HG03442 (cell line): Measurements from ENCODE around the gene LRRC38.
"Not testable (repeated sequence)": the region's sequence is repeated elsewhere in the genome, so short reads cannot be mapped to it uniquely, and the experiment has no call there.

Experiments used
- ATAC-seq: cut with Tn5 transposase; IDR thresholded peaks from one replicate; pipeline ENCODE4 v1.9.1; 2021; ENCODE audit warnings: mild to moderate bottlenecking, moderate library complexity; ENCODE audit not compliant: unreplicated experiment

The LRRC38 gene

GRCh38 chr1:13513895-13514546 is at the start of gene LRRC38:
Gene LRRC38, minus strand, starts transcription at chr1:13514003. Its CDS starts 410 bp downstream, at chr1:13513593.
- no peak for ATAC-seq

DNA sequence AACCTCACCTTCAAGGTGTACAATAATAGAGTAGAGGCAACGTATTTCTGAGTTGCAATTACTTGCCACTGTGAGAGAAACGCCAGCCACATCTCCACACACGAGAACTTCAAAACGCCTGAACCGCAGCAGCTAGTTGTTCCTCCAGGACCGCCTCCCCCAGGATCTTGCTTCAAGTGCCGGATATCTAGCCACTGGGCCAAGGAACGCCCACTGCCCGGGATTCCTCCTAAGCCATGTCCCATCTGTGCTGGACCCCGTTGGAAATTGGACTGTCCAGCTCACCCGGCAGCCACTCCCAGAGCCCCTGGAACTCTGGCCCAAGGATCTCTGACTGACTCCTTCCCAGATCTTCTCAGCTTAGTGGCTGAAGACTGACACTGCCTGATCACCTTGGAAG is 49.2 kb upstream of the LRRC38 start:
- not testable (repeated sequence) for ATAC-seq

GRCh38 chr1:13560541-13560940 is 46.7 kb upstream of the LRRC38 start:
- no peak for ATAC-seq

- ATAC-seq: no peak
These were observed 42.5 kb upstream of the LRRC38 start for GRCh38 chr1:13556224-13556764.

DNA sequence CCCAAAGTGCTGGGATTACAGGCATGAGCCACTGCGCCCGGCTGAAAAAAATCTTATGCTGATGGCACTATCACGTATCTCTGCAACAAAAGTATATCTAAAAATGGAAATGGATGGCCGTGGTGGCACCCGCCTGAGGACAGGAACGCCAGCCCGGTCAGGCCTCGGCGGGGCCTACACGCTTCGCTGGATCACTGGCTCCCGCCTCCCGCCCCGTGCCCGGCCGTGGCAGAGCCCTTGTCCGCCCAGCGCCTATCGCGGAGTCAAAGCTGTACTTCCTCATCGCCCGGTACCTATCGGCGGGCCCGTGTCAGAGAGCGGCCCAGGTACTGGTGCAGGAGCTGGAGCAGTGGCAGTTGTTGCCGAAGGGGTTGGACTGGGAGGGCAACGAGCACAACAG is 41.0 kb upstream of the LRRC38 start:
- ATAC-seq: no peak

GRCh38 chr1:13550663-13551062 is 36.9 kb upstream of the LRRC38 start:
- no peak for ATAC-seq

DNA sequence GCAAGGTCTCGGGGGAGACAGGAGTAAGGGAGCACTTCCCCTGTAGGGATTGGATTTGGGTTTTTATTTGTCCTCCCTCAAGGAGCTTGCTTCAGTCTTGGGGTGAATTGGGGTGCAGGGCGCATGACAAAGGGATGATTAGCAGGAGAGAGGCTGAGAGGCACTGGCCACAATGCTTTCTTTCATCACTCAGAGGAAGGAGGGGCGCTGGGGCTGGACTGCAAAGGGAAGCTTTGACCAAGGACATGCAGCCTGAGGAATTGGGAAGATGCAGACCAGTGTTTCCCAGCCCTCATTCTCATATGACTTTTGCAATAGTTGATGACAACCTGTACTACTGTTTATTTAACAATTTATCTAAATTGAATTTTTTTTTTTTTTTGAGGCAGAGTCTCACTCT is 35.7 kb upstream of the LRRC38 start:
- ATAC-seq: no peak

DNA sequence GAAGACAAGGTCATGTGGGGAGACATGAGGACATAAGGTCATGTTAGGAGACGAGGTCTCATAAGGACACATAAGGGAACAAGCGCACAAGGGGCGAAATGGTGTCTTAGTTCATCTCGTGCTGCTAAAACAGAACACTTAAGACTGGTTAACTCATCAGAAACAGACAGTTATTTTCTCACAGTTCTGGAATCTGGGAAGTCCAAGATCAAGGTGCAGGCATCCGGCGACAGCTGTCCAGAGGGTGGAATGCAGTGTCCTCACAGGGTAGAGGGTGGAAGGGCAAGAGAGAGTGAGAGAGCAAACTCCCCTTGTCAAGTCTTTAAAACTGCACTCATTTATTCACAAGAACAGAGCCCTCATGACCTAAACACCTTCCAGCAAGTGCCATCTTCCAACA is 35.2 kb upstream of the LRRC38 start:
- ATAC-seq: no peak

- no peak for ATAC-seq
These were observed 34.5 kb upstream of the LRRC38 start for GRCh38 chr1:13548281-13548680.

DNA sequence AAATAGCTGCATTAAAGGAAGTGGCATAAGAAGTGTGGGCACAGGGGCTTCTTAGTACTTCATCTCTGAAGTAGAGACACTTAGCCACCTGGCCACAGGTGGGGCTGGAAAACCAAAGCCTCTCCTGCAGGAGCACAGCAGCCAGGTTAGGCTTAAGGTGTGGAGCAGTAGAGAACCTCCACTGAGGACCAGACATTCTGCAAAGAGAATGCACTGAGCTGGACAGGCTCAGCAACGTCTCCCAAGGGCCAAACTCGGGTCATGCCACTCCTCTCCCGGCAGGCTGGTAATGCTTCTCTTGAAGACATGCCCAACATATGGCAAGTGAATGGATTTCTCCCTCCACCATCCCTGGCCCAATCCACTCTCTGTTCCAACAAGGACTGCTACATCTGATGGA is 33.0 kb upstream of the LRRC38 start:
- no peak for ATAC-seq

DNA sequence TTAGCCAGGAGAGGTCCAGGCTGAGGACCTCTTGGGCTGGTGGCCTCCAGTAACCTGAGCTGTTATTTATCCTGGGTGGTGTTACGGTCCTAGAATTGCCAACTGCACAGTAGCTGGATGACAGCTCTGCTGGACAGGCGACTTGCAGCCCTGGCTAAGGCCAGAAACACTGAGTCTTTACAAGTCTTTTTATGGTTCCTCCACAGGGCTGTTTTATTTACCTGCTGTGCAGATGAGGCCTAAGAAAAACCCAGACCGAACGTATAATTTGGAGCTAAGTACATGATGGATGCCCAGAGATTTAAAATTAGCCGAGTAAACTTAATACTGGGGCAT is 30.4 kb upstream of the LRRC38 start:
- no peak for ATAC-seq

DNA sequence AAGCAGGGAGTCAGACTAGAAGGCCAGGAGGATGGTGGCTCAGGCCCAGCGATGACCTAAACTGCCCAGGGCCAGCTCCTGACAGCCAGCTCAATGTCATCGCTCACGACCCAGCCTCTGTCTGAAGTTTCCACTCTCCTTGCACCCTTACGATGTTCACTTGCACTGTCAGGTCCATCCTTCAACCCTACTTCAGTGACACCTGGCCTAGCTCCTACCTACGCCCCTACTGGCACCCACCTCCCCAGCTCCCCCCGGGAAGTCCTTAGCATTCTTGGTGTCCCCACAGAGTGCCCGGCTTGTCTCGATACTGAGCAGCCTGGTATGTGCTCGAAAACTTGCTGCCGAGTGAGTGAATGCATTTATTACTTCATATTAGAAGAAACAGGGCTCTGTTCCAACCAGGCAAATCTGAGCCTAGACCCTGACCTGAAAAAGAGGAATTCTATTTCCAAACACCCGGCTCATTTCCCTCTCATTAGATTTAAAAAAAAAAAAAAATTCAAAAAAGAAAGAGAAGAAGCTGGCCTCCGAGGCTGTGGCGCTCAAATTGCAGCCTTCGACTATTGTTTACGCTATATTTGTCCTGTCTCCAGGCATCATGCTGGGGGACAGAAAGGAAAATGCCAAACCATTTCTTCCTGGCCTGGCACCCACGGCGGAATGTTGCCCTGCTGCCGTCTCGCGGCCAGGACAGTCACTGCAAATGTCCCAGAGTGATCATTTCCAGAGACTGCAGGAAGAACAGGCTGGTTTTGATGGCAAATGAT is 29.8 kb upstream of the LRRC38 start:
- no peak for ATAC-seq

DNA sequence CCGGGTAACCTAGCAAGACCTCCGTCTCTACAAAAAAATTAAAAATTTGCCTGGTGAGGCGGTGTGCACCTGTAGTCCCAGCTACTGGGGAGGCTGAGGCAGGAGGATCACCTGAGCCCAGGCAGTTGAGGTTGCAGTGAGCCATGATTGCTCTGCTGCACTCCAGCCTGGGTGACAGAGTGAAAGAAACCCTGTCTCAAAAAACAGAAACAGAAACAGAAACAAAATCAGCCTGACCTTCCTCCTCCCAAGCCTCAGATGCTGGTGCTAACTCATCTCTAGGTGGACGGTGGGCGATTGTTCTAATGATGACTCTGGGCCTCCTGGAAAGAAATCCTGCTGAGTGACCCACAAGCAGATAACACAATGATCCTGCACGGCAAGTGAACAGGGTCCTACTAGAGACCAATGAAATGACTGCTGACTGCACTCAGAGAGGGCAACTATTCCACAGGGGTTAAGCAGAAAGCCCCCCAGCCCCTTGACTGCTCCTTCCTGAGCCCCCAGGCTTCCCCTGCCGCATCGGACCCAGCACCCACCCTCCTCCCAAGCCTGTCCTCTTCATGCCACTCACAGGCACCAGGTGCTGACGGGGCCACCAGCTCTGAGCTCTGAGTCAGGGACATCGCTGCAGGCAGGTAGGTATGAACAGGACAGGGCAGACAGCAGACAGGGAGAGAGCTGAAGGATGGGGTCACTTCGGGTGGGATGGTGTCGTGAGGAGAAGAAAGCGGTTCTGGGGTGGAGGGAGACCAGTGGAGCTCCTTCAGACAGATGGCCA is 27.8 kb upstream of the LRRC38 start:
- ATAC-seq: no peak

DNA sequence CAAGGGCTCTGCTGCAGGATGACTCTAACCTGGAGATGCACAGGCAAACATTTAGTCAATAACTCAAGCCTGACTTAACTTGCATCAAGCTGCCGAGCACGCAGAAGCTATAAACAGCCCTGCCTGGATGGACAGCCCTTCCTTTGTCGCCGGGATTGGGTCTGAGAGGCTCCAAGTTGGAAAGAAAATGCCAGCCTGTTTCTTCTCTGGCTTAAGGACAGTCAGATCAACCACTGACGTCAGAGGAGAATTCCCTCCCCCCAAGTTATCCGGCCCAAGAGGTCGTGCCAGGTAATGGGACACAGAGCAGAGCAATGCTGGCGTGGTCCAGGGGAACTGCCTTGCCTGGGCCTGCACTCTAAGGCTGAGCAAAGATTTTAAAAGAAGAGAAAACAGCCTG is 27.1 kb upstream of the LRRC38 start:
- no peak for ATAC-seq

GRCh38 chr1:13539683-13540082 is 25.9 kb upstream of the LRRC38 start:
- no peak for ATAC-seq

GRCh38 chr1:13538832-13539231 is 25.0 kb upstream of the LRRC38 start:
- ATAC-seq: no peak

DNA sequence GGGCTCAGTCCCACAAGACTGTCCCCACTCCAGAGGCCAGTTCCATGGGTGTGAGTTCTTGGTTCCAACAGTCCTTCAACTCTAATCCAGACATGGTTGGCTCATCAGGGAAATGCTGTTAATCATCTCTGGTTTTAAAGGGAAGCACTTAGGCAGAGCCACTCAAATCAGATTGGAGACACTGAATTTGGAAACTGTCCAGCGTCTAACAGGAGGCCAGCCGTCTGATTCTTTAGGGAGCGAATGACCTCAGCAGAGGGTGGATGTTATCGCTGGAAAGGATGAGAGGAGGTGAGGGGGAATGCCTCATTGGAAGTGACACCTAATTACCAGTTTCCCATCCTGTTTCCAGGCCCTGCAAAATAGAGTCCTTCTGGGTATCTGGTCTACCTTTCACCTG is 22.8 kb upstream of the LRRC38 start:
- no peak for ATAC-seq

DNA sequence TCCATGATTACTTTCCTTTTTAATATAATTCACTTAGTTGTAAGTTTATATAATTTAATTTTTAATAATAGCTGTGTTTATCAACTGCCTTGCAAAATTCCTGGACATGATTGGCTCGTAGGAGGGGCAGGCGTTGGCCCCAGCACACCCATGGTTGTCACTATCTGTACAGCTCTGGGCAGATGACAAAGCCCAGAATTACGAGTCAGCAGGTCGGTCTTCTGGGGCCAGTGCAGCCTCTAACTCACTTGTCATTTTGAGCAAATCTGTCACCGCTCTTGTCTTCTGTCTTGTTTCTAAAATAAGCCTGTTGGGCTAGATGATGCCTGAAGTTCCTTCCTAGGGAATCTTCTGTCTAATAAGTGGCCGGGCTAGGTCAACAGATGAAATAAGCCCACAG is 21.4 kb upstream of the LRRC38 start:
- no peak for ATAC-seq

DNA sequence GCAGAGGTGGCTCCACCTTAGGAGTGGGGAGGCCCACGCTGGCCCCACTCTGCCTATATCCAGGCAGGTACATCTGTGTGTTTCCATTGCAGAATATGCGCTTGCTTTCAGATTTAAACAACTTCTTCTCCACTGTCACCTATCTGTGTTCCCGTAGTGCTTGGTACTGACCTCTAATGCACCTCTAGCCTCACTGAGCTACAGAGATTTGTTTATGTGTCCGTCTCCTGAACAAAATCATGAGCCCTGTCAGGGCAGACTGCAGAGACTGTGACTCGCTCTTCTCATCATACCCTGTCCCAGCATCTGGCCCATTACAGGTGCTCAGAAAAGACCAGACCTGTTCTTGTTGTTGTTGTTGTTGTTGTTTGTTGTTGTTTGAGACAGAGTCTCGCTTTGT is 14.5 kb upstream of the LRRC38 start:
- ATAC-seq: no peak

DNA sequence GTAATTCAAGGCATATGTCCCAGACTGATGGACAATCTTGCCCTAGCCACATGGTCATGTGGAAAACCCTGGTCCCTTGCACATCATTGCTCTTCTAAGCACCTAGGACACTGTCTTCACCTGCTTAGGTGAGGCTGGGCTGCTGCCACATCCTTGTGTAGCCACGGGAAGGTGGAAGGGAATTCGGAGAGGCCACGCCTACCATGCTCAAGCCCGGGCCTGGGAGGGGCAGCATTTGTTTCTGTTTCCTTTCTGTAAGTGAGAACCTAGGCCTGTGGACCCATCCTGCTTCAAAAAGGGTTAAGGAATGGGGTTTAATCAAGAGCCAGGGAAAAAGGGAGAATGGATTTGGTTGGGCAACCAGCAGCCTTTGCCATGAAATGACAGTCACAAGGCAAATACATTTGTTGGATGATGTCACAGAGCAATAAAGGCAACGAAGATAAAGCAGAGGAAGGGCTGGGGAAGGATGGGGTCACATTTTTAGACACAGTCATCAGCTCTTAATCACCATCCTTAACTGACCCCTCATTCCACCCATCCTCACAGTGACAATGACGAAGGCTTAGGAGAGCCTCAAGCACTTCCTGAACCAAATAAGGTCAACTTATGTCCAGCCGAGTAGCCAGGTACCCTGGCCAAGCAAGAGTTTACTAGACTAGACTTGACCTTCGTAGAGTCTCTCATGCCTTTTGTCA is 10.1 kb upstream of the LRRC38 start:
- no peak for ATAC-seq

- ATAC-seq: no peak
These were observed 7.2 kb upstream of the LRRC38 start for GRCh38 chr1:13520985-13521384.
